ENCODE results near the gene DIDO1.
"Not testable (repeated sequence)": the region's sequence is repeated elsewhere in the genome, so short reads cannot be mapped to it uniquely, and the experiment has no call there.

DIDO1 gene

DNA sequence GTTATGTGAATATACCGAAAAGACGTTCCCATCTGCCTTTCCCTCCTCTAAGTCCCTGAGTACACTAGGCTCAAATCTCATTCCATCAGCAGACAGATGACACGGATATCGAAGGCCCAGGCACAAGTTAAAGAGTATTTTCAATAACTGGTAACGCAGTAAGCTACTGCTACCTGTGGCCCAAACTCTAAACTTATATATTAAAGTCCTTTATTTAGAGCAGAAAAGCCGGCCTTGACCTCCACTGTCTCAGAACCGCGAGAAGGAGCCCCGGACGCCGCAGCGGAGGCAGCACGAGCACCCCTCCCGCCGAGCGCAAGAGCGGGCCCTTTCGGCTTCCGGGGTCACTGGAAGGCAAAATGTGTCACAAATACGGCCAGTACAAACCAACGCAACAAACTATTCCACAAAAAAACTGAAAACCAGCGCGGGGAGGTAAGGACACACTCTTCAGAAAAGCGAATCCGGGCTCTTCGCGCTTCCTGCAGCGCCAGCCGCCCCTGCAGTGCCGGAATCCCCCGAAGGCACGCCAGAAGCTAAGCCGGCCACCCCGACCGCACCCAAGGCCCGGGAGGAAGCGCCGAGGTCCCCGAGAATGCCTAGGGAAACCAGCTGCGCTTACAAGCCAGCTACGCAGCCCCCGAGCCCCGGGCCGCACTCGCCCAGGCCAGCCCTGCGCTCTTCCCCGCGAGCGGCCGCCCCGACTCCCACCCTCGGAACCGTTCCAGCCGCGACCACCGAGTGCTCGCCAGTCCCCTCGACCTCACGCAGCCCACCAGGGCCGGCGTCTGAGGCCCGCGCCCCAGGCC lies 681 bp downstream of the DIDO1 start:
- peak; percentile 60 for DNase-seq

DNA sequence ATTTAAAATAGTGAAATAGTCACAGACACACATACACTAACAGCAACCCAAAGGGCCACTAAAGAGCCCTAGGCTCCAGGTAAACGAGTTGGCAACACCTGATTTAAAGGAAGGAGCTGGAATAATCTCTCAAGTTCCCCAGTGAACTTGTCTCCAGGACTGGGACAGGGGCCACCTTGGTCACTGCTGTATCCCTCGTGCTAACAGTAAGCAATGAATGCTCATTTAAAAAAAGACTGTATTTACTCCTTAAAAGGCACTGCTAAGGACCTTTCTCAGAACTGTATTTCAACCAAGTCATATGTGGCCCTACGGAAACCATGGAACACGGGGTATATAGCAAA lies 1.3 kb downstream of the DIDO1 start:
- no peak for DNase-seq

DNA sequence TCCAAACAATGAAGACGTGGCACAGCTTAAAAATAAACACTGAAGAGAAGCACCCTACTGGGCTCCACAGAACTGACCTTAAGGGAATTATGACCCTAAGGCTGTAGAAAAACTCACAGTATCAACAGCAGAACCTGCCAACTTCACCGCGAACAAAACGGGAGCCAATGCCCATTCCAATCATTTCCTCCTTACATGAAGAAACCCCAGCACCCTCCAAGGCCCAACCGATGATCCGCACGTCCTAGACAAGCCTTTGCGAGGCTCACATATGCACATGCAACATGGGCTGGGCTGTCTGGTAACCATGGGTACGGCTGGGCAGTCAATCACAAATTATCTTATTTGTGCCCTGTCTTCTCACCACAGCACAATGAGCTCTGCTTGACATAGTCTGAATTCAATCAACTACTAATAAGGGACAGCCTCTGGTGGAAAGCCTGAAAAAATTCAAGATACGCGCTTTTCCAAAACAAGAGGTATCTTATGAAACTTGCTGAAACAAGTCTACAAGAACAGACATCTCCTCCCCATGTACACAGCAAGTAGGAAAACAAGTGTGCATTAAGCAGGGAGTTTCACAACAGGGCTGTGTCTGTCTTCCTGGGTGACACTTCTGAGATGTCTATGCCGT lies 1.7 kb downstream of the DIDO1 start:
- no peak for DNase-seq

DNA sequence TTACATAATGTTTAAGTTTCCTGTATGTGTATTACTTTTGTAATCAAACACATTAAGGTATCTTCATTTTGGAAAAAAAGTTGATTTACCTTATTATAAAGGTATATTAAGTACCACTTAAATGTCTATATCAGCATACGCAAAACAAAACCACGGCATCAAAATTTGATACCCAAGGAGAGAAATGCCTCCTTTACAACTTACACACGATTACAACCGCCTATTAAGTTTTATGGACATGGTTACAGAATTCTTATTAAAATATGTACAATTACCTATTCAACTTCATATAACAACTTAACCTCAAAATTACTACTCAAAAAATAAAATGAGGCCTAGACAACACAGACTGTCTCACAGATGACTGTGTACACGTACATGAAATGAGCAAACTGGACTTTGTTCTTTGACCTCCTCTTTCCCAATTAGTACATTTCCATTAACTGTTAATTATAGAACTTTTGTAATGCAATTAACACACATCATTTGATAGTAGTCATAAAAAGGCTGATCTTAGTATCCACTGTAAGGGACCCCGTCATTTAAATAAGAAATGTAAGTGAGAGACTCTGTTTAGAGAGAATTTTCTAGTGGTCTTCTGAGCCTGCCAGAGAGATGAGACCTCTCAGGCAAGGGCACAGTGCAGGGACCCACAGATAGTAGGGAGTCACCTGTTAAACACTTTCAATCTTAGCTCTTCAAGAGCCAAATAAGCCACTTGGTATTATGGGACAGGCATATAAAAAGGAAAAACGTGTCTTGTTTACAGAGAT lies 2.5 kb downstream of the DIDO1 start:
- no peak for DNase-seq

DNA sequence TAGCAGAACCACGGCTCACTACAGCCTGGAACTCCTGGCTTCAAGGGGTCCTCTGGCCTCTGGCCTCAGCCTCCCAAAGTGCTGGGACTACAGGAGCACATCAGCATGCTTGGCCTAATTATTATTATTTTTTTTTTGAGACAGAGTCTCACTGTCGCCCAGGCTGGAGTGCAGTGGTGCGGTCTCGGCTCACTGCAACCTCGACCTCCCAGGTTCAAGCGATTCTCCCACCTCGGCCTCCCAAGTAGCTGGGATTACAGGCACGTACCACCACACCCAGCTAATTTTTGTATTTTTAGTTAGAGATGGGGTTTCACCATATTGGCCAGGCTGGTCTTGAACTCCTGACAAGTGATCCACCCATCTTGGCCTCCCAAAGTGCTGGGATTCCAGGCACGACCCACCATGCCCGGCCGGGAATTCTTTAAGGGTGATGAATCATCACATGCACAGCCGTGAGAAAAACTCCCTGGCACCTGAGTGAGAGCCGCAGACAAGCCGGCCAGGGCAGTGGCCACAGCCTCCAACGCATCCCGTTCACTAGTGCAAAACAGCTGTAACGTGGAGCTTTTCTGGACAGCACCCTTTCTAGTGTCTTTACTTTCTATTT lies 3.1 kb downstream of the DIDO1 start:
- not testable (repeated sequence) for DNase-seq

DNA sequence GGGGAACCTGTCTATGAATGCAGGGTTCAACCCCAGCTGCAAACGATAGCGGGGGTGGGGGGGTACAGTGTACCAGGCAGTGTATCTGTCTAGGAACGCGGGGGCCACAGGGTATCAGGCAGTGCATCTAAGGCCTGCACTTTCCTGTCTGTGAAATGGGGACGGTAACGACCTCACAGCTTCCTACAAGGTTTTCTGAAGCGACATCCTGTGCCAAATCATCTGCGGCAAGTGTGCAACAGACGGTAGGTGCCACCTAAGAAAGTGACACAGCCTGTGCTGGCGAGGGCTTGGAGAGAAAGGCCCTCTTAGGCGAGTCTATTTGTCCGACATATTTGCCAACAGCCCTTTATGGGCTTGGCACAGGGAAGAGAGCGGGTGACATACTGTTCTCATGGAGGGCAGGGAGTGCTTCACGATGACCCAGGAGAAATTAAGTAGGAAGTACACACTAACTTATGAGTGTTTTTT lies 3.8 kb downstream of the DIDO1 start:
- DNase-seq, result no peak

DNA sequence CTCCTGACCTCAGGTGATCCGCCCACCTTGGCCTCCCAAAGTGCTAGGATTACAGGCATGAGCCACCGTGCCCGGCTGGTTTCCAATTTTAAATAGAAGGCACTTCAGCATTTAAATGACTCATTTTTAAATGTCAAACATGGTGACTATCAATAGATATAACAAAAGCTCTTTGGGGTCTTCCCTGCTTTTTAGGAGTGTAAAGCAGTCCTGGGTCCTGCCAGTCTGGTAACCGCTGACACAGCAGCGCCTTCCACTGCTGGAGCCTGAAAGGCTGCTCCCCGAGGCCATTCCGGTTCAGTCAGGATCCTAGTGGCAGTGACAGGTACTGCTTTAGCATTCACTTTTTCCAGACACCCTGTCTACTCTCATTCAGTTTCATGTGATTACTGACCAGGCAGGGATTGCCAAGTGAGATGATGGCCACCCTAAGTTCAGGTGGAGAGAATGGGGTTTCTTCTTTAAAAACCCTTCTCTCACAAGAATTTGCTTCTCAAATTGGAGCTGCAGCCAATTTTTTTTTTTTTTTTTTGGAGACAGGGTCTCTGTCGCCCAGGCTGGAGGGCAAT lies 5.1 kb downstream of the DIDO1 start:
- peak; percentile 46 for DNase-seq

DNA sequence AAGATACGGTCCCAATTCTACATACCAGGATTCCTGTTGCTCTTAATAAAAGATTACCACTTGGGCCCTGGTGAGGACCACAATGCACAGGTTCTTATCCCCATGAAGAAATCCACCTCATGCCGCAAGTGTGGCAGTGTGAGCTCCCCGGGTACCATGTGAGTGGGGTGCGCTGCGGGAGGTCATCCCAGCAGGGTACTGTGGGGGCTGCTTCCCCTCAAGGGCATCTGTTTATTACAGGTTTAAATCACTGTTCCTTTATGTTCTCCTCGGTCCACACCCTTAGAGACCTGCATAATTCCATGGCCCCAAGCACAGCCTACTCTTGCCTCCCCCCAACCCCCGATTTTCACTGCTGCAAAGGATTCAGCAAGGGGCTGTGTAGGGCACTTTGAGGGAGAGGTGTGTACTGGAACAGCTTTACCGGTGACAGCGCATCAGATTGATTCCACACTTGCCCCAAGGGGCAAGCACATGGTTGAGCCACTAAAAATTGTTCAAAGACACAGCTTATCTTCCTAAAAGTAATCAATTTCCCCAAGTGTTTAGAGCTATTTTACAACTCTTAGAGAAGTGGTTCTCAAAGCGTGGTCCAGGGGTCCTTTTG lies 6.2 kb downstream of the DIDO1 start:
- no peak for DNase-seq

DNA sequence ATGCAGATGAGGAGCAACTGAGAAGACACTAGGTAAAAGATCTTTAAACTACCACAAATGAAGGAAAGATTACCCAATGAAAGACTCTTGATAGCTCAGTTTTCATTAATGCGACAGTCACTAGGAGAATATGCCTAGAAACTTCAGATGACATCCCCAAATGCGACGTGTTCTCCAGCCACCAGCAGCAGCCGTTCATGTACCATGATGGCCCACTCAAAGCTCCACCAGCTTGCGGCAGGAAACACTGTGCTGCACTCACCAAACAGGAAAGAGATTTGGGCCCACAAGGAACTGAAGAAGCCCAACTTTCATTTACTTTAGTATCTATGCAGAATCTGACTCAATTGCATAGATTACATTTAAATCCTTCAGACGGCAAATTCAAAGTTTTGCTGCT lies 7.5 kb downstream of the DIDO1 start:
- no peak for DNase-seq

DNA sequence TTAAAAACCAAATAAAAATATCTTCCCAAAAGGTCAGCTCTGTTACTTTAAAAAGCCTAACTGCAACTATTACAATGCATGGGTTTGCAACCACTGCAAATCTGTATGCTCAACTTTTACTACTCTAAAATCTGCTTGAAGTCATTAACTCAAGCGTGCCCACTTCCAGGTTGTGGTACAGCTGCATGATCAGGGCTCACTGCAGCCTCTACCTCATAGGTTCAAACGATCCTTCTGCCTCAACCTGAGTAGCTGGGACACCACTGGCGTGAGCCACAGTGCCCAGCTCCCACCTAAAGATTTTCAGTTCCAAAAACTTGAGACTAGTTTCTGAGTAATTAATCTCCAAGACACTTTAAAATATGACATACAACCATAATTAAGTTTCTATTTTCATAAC lies 8.2 kb downstream of the DIDO1 start:
- DNase-seq, result no peak

DNA sequence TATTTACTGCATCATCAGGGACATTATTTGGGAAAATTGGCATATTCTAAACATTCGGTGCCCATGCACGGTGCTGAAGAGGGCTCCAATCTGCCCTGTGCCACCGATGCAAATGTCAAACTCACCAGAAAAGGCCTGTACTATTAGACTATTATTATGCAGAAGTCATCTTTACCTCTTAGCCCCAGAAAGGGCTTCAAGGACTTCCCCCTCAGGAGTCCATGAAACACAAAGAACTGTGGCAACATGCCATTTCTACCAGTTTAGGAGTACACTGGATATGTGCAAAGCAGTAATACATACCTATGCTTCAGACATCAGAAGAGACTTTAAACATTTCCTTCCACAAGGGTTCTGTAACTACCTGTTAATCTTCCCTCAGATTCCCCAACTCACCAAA lies 8.6 kb downstream of the DIDO1 start:
- no peak for DNase-seq

DNA sequence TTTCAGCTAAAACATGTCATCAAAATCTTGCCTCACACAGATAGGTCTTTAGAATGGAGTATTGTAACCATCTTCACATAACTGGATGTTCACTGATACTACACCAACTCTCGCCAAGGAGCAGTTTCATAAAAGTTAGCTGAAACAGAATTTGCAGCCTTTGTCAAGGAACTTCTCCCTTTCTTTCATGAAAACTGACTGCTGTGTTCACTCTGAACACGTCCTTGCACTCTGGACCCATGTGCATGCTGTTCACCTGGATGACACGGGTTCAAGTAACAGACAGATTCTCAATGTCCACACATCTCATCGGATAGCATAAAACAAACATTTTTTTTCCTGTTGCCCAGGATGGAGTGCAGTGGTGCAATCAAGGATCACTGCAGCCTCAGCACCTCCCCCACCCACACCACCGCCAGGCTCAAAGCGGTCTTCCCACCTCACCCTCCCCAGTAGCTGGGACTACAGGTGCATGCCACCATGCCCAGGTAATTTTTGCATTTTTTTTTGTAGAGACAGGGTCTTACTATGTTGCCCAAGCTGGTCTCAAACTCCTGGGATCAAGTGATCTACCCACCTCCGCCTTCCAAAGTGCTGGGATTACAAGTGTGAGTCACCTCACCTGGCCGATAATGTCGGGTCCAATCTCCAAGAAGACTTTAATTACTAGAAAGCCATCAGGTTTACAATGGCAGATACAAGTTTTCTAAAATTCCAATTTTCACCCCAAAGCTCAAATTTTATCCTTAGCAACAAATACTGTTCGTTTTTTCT lies 9.4 kb downstream of the DIDO1 start:
- no peak for DNase-seq

DNA sequence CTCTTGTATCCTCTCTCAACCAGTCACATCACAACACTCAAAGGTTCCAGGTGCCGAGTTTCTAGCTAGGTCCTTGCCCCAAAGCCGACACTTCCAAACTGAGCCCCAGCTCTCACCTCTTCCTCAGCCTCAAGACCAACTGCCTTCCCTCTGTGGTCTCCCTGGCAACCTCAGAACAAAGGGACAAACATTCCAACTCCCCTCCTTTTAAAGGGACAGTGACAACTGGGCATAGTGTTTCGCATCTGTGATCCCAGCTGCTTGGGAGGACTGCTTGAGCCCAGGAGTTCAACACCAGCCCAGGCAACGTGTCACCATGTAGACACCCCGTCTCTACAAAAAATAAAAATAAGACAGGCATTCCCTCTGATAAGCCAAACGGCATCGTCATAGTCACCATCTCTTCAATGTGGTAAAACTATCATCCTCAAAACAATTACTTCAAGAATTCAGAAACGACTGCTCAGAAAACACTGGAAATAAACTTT lies 11.3 kb downstream of the DIDO1 start:
- DNase-seq, result peak; percentile 33

DNA sequence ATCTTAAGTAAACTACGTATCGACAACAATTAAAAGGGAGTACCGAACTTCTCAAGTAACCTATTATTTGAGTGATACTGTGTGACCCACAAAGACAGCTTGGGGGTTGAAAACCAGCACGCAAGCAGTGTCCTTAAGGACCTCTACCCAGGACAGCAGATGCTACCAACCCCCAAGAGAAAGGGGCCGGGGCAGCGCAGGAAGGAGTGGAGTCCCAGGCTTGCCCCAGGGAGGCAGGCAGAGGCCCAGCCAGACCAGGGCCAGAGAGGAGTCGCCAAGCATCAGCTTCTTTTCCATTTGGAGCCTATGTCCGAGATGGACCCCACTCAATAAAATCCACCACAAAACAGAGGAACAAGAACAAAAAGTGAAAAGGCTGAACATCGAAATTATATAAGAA lies 11.9 kb downstream of the DIDO1 start:
- DNase-seq, result no peak

DNA sequence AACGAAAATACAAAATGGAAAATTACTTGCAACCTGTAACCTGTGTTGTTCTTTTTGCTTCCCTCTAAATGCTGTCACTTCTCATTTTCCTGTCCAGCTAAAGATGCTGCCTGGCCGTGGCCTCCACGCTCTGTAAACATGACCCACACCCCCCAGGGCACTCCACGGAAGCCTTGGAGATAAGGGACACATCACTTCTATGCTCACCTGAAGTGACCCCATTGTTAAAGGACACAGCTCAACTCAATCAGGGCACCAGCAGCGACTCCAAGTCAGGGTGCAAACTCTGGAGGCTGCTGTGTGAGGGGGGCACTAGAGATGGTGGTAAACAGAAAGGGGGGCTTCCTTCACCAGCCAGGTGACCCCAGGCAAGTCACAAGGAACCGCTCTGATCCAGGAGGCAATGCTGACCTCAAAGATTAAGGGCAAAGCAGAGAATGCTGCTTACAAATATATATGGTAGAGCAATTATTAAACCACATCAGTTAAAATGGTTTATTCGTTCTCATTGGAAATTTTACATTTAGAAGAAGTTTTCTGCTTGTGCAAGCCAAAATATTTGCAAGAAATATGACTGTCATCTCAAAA lies 13.2 kb downstream of the DIDO1 start:
- no peak for DNase-seq

DNA sequence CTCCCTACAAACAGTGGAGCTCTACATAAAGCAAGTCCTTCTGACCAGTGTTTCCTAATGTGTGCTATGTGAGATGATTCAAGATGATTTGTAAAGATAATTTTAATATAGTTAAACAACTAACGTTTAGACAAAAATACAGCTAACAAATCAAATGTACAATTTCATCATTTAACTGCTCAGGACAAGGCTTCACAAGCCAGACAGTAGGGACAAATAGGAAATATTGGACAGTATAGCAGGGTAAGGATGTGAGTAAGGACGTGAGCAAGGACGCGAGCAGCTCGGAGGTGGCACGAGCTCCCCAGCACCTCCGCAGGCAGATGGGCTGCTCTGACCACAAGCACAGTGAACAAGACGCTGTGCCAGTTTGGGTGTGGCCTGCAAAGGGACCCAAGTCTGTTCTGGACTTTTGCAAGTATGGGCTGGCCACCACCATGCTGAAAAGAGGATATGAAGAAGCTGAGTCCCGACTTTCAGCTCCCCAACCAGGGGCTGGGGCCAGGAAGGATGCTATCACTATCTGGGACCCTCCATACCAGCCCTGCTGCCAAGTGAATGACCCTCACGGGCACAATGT lies 14.5 kb downstream of the DIDO1 start:
- no peak for DNase-seq

DNA sequence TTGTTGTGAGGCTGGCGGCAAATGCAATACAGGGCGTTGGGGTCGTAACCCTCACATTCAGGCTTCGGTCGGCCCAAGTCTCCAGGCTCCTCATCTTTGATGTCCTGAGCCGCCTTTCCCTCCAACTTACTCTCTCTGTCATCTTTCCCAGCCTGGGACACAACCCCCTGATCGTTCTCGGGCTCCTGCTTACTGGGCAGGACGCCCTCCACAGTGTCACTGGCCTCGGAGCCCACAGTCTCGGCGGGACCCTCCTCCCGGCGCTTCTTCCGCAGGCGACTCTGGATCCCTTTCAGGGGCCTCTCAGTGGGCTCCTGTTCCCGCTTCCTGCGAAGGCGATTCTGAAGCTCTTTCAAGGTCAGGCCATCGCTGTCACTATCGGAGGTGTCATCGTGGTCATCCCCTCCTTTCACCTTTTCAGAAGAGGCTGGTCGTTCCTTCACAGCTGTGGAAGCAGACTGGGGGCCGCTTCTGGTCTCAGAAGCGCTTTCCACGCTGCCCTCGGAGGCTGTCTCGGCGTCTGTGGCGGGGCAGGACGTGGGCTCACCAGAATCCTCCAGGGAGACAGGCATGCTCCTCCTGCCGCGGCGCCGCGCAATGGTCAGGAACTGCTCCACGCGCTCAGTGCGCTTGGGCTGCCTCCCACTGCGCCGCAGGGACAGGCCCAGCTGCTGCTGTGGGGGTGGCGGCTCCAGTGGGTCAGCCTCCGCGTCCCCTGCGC lies 15.4 kb downstream of the DIDO1 start:
- DNase-seq, result no peak

DNA sequence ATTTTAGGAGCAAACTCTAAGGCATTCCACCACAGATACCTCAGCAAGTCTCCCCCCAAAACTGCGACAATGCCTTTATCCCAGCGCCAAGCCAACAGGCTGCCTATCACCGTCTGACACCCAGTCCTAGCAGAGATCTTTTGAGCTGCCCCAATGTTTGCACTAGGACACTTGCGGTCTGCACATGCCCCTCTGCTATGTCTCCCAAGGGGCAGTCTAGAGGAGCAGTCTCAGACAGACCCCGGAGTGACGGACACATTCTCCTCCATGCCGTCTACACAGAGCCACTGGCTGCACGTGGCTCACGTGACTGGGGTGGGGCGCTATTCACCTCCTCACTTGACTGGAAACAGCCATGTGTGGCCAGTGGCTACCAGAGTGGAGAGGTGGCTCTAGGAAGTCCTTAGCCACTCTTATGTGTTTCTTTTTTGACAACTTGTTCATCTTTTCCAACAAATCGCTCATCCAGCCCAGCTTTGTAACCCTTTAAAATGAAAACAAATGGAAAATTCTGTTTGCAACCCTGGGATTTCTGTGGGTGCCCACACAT lies 16.0 kb downstream of the DIDO1 start:
- DNase-seq, result no peak

DNA sequence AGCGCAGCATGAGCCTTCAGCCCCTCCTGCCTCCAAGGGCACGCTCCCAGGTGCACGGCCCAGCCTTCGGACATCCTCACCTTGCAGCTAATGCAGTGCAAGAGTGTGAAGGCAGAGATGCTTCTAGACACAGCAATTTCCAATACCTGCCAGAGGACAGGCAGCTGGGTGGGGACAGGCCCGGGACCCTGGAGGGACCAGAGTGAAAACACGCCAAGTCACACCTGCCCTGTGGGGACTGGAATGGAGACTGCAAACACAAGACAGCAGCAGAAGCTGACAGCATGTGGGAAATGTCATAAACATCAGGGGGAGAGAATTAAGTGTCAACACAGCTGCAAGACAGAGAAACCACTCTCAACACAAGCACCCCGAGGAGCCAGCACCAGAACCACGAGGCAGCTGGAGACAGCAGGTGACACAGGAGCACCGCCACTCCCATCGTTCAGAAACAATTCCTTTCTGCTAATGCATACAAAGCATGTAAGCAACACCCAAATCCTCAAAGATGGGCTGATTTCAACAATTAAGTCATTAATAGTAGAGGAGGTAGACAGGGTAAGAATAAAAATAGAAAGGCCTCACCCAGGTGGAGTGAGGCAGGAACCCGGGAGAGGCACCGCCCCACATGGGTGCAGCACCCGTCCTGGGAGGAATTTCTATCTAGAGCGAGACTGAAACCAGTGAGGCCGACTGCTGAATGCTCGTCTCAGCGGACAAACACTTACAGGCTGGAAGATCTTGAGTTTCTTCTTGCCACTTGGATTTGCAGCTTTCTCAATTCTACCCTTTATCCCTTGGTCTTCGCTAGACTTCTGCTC lies 17.1 kb downstream of the DIDO1 start:
- DNase-seq, result peak; percentile 94

All from NCI-H146 (cell line).